ENCODE results near the gene FCRL5. TPM values are rescaled to one million over a fixed set of nuclear protein-coding genes. Genes with fewer than 3 reads are reported as not detected.

The FCRL5 gene
- total and polyA plus RNA-seq, 3 experiments from 2014 or later = not detected

DNA sequence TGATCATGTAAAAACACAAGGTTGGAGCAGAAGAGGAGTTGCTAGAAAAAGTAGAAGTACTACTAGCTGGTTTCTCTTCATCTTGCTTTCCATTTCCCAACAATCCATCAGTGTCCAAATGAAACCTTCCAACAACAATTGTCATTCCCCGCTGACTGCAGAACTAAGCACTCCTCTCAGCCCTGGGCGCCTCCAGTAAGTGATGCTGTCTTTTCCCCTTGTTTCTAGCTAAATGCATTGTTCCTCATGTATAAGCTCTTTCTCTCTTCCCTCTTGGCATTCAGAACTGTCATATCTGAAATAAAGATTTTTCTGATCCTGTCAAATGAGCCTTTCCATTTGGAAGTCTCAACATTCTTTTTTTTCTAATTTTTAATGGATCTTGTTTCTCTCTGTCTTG, 68.7 kb downstream of the FCRL5 start:
- Mint-ChIP-seq H3K4me3 (no peak overlapping the region), H3K4me1 (no peaks in the 10 kb centered on the region), H3K9me3 (peaks cover 5 to 14% (median 9%) of the 10 kb centered on the region in 5 donors), H3K36me3 (peaks cover 0 to 6% (median 0%) of the 10 kb centered on the region in 3 donors), H3K27ac (no peak overlapping the region), H3K27me3 (peaks cover 7 to 11% of the 10 kb centered on the region in 2 donors)
- Histone ChIP-seq H3K4me3 (ENCODE audit: low read length) (no peak overlapping the region), H3K36me3 (ENCODE audit: insufficient read depth, low read length) (no peaks in the 10 kb centered on the region), H3K27ac (ENCODE audit: low read depth, low read length) (no peak overlapping the region), H3K27me3 (ENCODE audit: insufficient read depth, low read length, poor library complexity, severe bottlenecking) (no peaks in the 10 kb centered on the region), H3K4me1 (ENCODE audit: insufficient read depth, low read length) (no peaks in the 10 kb centered on the region), H3K9me3 (ENCODE audit: low read length) (no peaks in the 10 kb centered on the region)
- ChIA-PET POLR2A (no interaction called here), CTCF (interaction anchor here (1.0 kb wide), 1 partner anchor 35 kb away, joined by 3 read pairs; no protein-coding TSS in a partner anchor)
- DNase-seq = no peak

DNA sequence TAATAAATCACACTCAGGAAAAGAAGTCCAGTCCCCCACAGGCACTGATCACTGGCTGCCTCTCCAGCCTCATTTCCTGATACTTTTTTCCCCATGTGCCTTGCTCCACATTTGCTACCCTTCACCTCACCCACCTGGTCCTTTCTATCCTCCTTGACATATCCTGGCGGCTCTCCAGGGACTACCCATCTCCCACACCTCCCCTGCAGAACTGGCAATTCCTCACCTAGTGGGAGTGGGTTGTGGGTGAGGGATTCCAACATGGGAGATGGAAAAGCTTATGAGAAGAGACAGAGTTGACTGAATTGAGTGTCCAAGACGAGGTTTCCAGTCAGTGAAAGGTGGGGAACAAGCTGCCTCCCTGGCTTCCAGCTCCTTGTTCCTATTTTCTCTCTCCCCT, 69.6 kb downstream of the FCRL5 start:
- CTCF ChIA-PET = interaction anchor here (1.0 kb wide), 1 partner anchor 34 kb away, joined by 3 read pairs; no protein-coding TSS in a partner anchor
- POLR2A ChIA-PET = no interaction called here

DNA sequence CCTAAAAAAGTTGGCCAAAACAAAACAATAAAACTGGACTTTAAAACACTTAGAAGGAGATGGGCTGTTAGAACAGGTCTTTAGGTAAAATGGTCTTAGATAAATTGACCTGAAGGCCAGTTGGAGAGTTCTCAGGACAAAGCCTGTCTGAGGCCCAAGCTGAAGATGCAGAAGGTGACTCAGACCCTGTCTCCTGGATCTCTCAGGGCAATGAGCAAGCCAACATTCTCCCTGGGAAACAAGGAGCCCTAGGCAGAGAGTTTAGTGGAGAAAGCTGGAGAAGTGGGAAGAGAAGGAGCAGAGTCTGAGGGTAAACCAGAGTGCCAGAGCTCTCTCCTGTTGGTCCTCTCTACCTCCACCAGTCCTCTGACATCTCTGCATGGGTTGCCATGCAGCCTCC, 70.1 kb downstream of the FCRL5 start:
- no peaks in the 10 kb centered on the region for H3K27me3 ChIP-seq (ENCODE audit: insufficient read depth, low read length, poor library complexity, severe bottlenecking)
- H3K36me3 ChIP-seq (ENCODE audit: insufficient read depth, low read length) = no peaks in the 10 kb centered on the region
- Mint-ChIP-seq H3K9me3 (peaks cover 14 to 25% (median 20%) of the 10 kb centered on the region in 5 donors), H3K27ac (no peak overlapping the region), H3K36me3 (peaks cover 0 to 9% (median 0%) of the 10 kb centered on the region in 3 donors), H3K4me1 (no peaks in the 10 kb centered on the region), H3K27me3 (peaks cover 10 to 11% of the 10 kb centered on the region in 2 donors), H3K4me3 (no peak overlapping the region)
- no peaks in the 10 kb centered on the region for H3K9me3 ChIP-seq (ENCODE audit: low read length)
- ChIA-PET CTCF (no interaction called here), POLR2A (no interaction called here)
- H3K4me3 ChIP-seq (ENCODE audit: low read length) = no peak overlapping the region
- DNase-seq = no peak
- H3K27ac ChIP-seq (ENCODE audit: low read depth, low read length) = no peak overlapping the region
- H3K4me1 ChIP-seq (ENCODE audit: insufficient read depth, low read length) = no peaks in the 10 kb centered on the region

More for the DNA sequence above, 69.6 kb downstream of the FCRL5 start:
- Histone ChIP-seq H3K9me3 (ENCODE audit: low read length) (no peaks in the 10 kb centered on the region), H3K36me3 (ENCODE audit: insufficient read depth, low read length) (no peaks in the 10 kb centered on the region), H3K27ac (ENCODE audit: low read depth, low read length) (no peak overlapping the region), H3K4me3 (ENCODE audit: low read length) (no peak overlapping the region), H3K27me3 (ENCODE audit: insufficient read depth, low read length, poor library complexity, severe bottlenecking) (no peaks in the 10 kb centered on the region), H3K4me1 (ENCODE audit: insufficient read depth, low read length) (no peaks in the 10 kb centered on the region)
- peaks cover 9 to 11% of the 10 kb centered on the region in 2 donors for H3K27me3 Mint-ChIP-seq
- no peak overlapping the region for H3K27ac Mint-ChIP-seq
- H3K36me3 Mint-ChIP-seq = peaks cover 0 to 6% (median 0%) of the 10 kb centered on the region in 3 donors
- no peak for DNase-seq
- no peak overlapping the region for H3K4me3 Mint-ChIP-seq
- H3K4me1 Mint-ChIP-seq = no peaks in the 10 kb centered on the region
- H3K9me3 Mint-ChIP-seq = peaks cover 14 to 19% (median 15%) of the 10 kb centered on the region in 5 donors

DNA sequence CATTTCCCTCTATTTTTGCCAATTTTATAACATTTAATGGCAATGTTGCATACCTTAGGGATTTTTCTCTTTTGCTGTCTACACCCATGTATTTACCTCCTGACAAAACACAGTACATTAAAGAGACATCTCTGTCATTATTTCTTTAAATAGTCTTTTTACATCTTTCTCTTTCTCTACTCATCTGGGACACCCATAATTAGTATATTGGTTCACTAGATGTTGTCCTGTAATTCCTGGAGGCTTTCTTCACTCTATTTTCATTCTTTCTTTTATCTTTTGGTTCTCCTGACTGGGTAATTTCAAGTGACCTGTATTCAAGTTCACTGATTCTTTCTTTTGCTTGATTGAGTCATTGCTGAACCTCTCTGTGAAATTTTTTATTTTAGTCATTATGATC, 74.3 kb downstream of the FCRL5 start:
- Histone ChIP-seq H3K27me3 (ENCODE audit: insufficient read depth, low read length, poor library complexity, severe bottlenecking) (no peaks in the 10 kb centered on the region), H3K4me1 (ENCODE audit: insufficient read depth, low read length) (no peaks in the 10 kb centered on the region), H3K4me3 (ENCODE audit: low read length) (no peak overlapping the region), H3K9me3 (ENCODE audit: low read length) (no peaks in the 10 kb centered on the region), H3K36me3 (ENCODE audit: insufficient read depth, low read length) (no peaks in the 10 kb centered on the region), H3K27ac (ENCODE audit: low read depth, low read length) (no peak overlapping the region)
- Mint-ChIP-seq H3K27ac (no peak overlapping the region), H3K4me3 (no peak overlapping the region), H3K9me3 (peaks cover 29 to 43% (median 38%) of the 10 kb centered on the region in 5 donors), H3K4me1 (no peaks in the 10 kb centered on the region), H3K27me3 (peaks cover 20 to 35% of the 10 kb centered on the region in 2 donors), H3K36me3 (peaks cover 0 to 24% (median 0%) of the 10 kb centered on the region in 3 donors)
- POLR2A ChIA-PET = no interaction called here
- CTCF ChIA-PET = no interaction called here
- DNase-seq = no peak

DNA sequence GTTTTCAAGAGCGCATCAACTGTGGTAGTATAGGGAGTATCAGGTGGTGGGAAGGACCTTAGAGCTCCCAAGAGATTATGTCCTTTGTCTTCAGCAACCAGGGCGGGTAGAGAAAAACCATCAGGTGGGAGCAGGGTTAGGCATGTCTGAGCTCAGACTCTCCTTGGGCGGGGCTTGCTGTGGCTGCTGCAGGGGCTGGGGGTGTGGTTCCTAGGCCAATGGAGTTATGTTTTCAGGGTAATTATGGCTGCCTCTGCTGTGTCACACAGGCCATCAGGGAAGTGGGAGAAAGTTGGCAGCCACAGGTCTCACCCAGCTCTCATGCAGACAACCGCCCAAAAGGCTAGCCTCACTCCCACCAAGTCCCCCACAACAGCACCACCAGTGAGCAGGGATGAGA, 74.9 kb downstream of the FCRL5 start:
- Mint-ChIP-seq H3K4me3 (no peak overlapping the region), H3K4me1 (no peaks in the 10 kb centered on the region), H3K36me3 (peaks cover 0 to 24% (median 0%) of the 10 kb centered on the region in 3 donors), H3K27ac (no peak overlapping the region), H3K9me3 (peaks cover 29 to 43% (median 38%) of the 10 kb centered on the region in 5 donors), H3K27me3 (peaks cover 20 to 36% of the 10 kb centered on the region in 2 donors)
- POLR2A ChIA-PET = no interaction called here
- H3K4me3 ChIP-seq (ENCODE audit: low read length) = no peak overlapping the region
- no peaks in the 10 kb centered on the region for H3K9me3 ChIP-seq (ENCODE audit: low read length)
- H3K4me1 ChIP-seq (ENCODE audit: insufficient read depth, low read length) = no peaks in the 10 kb centered on the region
- no peak for DNase-seq
- CTCF ChIA-PET = no interaction called here
- no peak overlapping the region for H3K27ac ChIP-seq (ENCODE audit: low read depth, low read length)
- H3K36me3 ChIP-seq (ENCODE audit: insufficient read depth, low read length) = no peaks in the 10 kb centered on the region
- no peaks in the 10 kb centered on the region for H3K27me3 ChIP-seq (ENCODE audit: insufficient read depth, low read length, poor library complexity, severe bottlenecking)

DNA sequence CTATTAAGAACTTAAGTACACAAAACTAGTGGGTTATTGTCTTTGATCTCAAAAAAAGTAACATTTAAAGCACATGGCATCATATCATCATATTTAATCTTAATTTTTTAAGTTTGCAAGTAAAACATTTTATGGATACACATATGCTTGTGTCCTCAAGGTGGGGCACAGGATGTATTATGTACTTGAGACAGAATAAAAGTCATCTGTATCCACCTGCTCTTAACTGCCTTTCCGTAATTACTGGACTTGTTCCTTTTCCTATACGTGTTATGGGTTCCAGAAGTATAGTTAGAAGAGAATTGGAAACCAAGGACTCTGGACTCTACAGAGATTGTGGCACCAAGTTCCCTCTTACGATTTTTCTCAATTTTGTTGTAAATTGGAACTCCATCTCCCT, 79.4 kb downstream of the FCRL5 start:
- H3K27me3 ChIP-seq (ENCODE audit: insufficient read depth, low read length, poor library complexity, severe bottlenecking) = no peaks in the 10 kb centered on the region
- Mint-ChIP-seq H3K4me1 (no peaks in the 10 kb centered on the region), H3K36me3 (peaks cover 0 to 19% (median 0%) of the 10 kb centered on the region in 3 donors), H3K27ac (no peak overlapping the region), H3K9me3 (peaks cover 14 to 29% (median 27%) of the 10 kb centered on the region in 5 donors), H3K4me3 (no peak overlapping the region), H3K27me3 (peaks cover 12 to 37% of the 10 kb centered on the region in 2 donors)
- H3K27ac ChIP-seq (ENCODE audit: low read depth, low read length) = no peak overlapping the region
- no peak for DNase-seq
- ChIA-PET POLR2A (no interaction called here), CTCF (no interaction called here)
- no peak overlapping the region for H3K4me3 ChIP-seq (ENCODE audit: low read length)
- H3K36me3 ChIP-seq (ENCODE audit: insufficient read depth, low read length) = no peaks in the 10 kb centered on the region
- no peaks in the 10 kb centered on the region for H3K9me3 ChIP-seq (ENCODE audit: low read length)
- no peaks in the 10 kb centered on the region for H3K4me1 ChIP-seq (ENCODE audit: insufficient read depth, low read length)

DNA sequence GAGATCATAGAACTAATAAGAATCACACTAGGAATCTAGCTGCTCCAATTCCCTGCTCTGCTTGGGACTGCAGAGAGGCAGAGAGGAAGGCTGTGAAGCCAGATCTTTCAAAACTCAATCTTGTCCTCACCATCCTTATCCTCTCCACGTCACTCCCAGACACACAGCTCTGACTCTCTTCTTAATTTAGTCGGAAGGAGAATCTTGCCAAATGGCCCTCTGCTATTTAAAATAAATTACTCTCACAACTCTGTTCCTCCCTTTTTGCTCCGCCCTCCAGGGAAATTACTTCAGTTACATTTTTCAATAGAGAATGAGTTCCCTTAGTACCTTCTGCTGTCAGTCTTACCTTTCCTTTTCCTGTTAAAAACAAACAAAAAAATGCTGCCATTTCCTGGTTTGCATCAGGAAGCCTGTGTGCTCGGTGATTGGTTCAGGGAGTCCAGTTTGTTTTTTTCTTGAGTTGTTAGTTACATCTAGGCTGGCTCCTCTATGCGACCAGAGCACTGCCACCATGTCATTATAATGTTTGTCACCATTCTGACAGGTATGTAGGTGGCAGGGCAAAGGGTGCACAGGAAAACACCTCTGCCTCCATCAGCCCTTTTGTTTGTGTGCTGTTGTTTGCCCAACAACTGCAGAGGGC, 80.1 kb downstream of the FCRL5 start:
- peaks cover 6 to 22% (median 20%) of the 10 kb centered on the region in 5 donors for H3K9me3 Mint-ChIP-seq
- H3K4me1 ChIP-seq (ENCODE audit: insufficient read depth, low read length) = no peaks in the 10 kb centered on the region
- H3K27ac ChIP-seq (ENCODE audit: low read depth, low read length) = no peak overlapping the region
- CTCF ChIA-PET = no interaction called here
- peaks cover 0 to 15% (median 0%) of the 10 kb centered on the region in 3 donors for H3K36me3 Mint-ChIP-seq
- H3K27me3 ChIP-seq (ENCODE audit: insufficient read depth, low read length, poor library complexity, severe bottlenecking) = no peaks in the 10 kb centered on the region
- POLR2A ChIA-PET = no interaction called here
- no peak for DNase-seq
- peaks cover 10 to 41% of the 10 kb centered on the region in 2 donors for H3K27me3 Mint-ChIP-seq
- H3K4me3 ChIP-seq (ENCODE audit: low read length) = no peak overlapping the region
- H3K36me3 ChIP-seq (ENCODE audit: insufficient read depth, low read length) = no peaks in the 10 kb centered on the region
- H3K27ac Mint-ChIP-seq = no peak overlapping the region
- H3K4me1 Mint-ChIP-seq = no peaks in the 10 kb centered on the region
- H3K4me3 Mint-ChIP-seq = no peak overlapping the region
- H3K9me3 ChIP-seq (ENCODE audit: low read length) = no peaks in the 10 kb centered on the region

DNA sequence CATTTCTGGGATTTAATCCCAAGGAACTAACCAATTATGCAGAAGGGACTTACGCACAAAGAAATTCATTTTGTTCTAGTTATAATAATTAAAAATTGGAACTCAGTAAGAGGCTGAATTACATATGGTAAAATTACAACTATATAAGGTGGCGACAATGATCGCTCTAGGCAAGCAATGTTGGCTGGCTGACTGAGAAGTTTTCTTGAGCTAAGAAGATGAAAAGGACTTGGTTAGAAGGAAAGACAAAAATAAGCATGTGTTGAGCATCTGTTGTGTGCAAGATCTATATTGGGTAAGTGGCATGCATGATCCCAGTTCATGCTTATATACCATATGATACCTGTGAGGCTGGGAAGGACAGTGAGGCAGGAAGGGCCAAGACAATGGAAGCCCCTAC, 80.8 kb downstream of the FCRL5 start:
- peaks cover 6 to 43% of the 10 kb centered on the region in 2 donors for H3K27me3 Mint-ChIP-seq
- H3K4me3 ChIP-seq (ENCODE audit: low read length) = no peak overlapping the region
- ChIA-PET POLR2A (no interaction called here), CTCF (no interaction called here)
- DNase-seq = no peak
- H3K4me3 Mint-ChIP-seq = no peak overlapping the region
- no peak overlapping the region for H3K27ac ChIP-seq (ENCODE audit: low read depth, low read length)
- peaks cover 0 to 9% (median 0%) of the 10 kb centered on the region in 3 donors for H3K36me3 Mint-ChIP-seq
- H3K9me3 Mint-ChIP-seq = peaks cover 4 to 15% (median 14%) of the 10 kb centered on the region in 5 donors
- H3K36me3 ChIP-seq (ENCODE audit: insufficient read depth, low read length) = no peaks in the 10 kb centered on the region
- H3K4me1 ChIP-seq (ENCODE audit: insufficient read depth, low read length) = no peaks in the 10 kb centered on the region
- no peaks in the 10 kb centered on the region for H3K4me1 Mint-ChIP-seq
- no peaks in the 10 kb centered on the region for H3K9me3 ChIP-seq (ENCODE audit: low read length)
- peaks cover under 1% of the 10 kb centered on the region for H3K27me3 ChIP-seq (ENCODE audit: insufficient read depth, low read length, poor library complexity, severe bottlenecking)
- H3K27ac Mint-ChIP-seq = no peak overlapping the region
